ENCODE measurements around the gene DCAF6.

DNA sequence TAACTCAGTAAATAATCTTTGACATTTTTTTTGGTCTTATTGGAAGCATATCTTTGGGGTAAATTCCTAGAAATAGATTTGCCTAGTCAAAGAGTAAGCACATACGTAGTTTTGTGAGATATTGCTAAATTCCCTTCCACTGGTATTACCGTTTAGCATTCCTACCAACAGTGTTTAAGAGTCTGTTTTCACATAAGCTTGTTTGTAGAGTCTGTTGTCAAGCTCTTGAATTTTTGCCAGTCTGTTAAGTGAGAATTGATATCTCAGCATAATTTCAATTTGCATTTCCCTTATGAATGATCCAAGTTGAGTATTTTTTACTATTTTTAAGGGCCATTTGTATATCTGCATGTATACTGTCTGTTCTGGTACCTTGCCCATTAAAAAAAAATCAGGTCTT, 37.3 kb downstream of the DCAF6 start:
- TF ChIP-seq, protein P1, sequence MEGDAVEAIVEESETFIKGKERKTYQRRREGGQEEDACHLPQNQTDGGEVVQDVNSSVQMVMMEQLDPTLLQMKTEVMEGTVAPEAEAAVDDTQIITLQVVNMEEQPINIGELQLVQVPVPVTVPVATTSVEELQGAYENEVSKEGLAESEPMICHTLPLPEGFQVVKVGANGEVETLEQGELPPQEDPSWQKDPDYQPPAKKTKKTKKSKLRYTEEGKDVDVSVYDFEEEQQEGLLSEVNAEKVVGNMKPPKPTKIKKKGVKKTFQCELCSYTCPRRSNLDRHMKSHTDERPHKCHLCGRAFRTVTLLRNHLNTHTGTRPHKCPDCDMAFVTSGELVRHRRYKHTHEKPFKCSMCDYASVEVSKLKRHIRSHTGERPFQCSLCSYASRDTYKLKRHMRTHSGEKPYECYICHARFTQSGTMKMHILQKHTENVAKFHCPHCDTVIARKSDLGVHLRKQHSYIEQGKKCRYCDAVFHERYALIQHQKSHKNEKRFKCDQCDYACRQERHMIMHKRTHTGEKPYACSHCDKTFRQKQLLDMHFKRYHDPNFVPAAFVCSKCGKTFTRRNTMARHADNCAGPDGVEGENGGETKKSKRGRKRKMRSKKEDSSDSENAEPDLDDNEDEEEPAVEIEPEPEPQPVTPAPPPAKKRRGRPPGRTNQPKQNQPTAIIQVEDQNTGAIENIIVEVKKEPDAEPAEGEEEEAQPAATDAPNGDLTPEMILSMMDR (IDR thresholded peaks at IDR 0.05): no peak
- TF ChIP-seq ZFX (IDR thresholded peaks at IDR 0.05; ENCODE audit: borderline replicate concordance): no peak
